Central memory CD4-positive, alpha-beta T cell (primary cell): ENCODE data around the gene CSMD2.
A peak's percentile ranks its signal among the peaks of the same experiment; 100 is the strongest.

Source experiments
- DNase-seq: peaks from one replicate; pipeline ENCODE4 v3.0.0; 2022

CSMD2 gene

DNA sequence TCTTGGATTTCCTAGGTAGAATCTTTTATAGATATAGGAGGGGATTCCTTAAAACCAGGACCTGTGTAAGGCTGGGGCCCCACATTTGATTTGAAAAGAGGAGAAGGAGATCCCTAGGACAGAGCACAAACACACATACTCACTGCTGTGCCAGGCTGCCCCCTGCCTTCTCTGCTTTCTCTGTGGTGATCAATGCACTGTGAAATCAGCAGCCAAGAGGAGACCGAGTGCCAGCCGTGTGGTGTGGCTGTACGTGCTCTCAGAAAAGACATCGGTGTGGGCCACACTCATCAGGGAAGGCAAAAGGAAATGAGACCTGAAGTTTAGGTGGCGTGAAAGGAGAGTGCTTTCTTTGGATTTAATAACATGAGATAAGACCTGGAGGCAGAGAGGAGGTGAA, 498.4 kb downstream of the CSMD2 start:
- DNase-seq = no peak

GRCh38 chr1:33661811-33662454, 503.1 kb downstream of the CSMD2 start:
- no peak for DNase-seq

GRCh38 chr1:33660956-33661355, 504.1 kb downstream of the CSMD2 start:
- no peak for DNase-seq

GRCh38 chr1:33660244-33660643, 504.8 kb downstream of the CSMD2 start:
- no peak for DNase-seq

GRCh38 chr1:33659641-33660040, 505.4 kb downstream of the CSMD2 start:
- no peak for DNase-seq

GRCh38 chr1:33657833-33658232, 507.2 kb downstream of the CSMD2 start:
- no peak for DNase-seq

GRCh38 chr1:33656467-33657005, 508.5 kb downstream of the CSMD2 start:
- DNase-seq = no peak

GRCh38 chr1:33655496-33655895, 509.5 kb downstream of the CSMD2 start:
- DNase-seq = no peak

DNA sequence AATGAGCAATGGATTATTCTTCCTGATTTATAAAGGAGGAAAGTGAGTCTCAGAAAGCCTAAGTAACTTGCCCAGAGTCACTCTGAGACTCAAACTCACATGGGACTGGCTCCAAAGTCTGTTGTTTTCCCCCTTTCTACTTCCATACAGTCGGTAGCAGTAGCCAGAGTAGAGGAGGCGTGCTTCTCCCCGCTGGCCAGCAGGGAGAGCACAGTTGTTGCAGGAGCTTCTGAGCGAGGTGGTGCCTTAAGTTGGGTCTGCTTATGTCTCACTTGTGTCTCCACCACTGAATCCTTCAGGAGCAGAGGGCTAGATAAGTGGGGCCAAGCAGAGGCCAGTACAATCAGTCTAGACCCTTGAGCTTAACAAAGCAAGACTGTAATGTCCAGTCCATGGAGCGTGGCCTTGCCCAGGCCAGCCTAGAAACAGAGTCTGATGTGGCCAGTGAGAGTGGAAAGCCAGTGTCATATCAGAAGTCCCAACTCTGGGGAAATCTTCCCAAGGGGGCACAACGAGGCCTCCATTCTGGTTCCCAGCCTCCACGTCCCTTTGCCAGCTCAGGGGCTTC, 510.7 kb downstream of the CSMD2 start:
- no peak for DNase-seq

DNA sequence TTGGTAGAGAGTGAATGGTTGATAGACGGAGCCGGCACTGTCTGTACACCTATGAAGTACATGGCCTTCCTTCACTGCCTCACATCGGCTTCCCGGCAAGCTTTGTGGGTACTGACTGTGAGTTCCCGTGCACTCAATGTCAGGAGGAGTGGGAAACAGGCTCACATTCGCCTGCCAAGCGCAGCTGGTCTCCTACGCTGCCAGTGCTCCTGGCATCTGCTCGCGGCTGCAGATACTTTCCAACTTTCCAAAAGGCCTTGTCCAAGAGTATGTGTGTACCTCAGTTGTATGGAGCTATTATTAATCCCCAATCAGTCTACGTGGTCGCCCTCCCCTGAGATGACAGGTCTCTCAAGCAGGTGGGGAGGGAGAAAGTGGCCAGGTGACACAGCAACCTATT, 511.8 kb downstream of the CSMD2 start:
- DNase-seq = no peak

GRCh38 chr1:33650708-33651107, 514.3 kb downstream of the CSMD2 start:
- no peak for DNase-seq

GRCh38 chr1:33649759-33650158, 515.3 kb downstream of the CSMD2 start:
- no peak for DNase-seq

GRCh38 chr1:33643216-33643615, 521.8 kb downstream of the CSMD2 start:
- DNase-seq = no peak

- DNase-seq = no peak
These were observed 523.8 kb downstream of the CSMD2 start for GRCh38 chr1:33641104-33641830.

DNA sequence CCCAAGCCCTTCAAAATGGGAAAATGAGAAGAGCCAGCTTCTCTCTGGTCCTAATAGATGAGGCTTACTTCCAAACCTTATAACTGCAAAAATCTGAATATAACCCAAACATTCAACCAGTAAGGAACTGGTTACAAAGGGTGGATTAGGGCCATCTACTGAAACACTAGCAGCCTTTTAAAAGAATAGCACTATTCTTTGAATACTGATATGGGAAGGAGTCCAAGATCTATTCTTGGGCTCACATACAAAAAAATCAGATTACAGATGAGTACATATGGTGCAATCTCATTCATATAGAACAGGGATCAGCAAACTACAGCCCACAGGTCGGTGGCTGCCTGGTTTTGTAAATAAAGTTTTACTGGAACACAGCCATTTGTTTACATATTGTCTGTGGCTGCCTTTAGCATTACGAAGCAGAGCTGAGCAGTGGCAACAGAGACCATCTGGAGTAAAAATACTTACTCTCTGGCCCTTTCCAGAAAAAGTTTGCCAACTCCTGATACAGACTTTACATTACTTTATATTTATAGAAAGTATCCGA, 524.8 kb downstream of the CSMD2 start:
- DNase-seq = no peak

GRCh38 chr1:33637846-33638440, 527.1 kb downstream of the CSMD2 start:
- DNase-seq = no peak

GRCh38 chr1:33636209-33636608, 528.8 kb downstream of the CSMD2 start:
- no peak for DNase-seq

DNA sequence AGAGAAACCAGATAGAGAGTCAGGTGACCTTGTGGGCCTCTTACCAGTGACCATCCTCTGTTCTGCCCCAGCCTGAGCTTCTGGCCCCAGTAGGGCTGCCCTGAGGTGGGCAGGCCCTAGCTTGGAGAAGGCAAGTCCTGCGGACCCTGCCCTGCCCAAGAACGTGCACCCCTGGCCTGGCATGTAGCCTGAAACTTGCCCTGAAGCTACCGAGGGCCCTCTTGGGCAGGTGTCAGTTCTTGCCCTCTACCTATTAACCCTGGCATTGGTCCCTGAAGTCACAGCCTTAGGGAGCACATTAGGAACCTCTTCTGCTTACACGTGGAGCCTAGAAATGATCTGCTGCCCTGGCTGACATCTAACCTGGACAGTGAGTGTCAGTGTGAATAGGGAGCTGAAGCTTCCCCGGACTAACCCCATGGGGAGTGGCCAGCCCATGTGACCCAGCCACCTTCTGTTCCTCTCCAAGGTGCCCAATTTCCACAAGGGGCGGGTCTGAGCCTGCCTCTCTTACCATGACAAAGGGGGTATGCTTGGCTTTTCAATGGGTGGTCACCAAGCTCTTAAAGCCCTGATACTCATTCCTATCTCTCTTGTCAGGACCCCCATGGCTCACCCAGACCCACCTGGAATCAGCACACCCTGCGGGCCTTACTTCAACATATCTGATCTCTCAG, 529.6 kb downstream of the CSMD2 start:
- DNase-seq = no peak

GRCh38 chr1:33634806-33635205, 530.2 kb downstream of the CSMD2 start:
- DNase-seq = no peak

DNA sequence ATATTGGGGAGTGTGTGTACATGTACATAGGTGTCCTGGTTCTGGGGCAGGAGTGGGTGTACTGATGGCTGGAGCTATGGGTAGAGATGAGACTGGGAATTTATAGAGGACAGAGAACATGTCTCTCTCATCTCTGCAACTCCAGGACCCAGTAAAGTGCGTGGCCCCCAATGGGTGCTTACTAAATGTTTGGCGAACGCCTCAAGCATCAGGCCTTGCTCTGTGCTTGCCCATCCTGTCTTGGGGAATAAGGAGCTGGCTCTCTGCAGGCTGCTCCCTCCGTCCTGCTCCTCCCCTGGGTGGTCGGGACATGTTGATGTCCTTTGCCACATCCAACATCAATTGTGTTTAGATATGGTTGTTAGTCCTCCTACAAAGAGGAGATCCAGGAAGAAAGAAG, 530.9 kb downstream of the CSMD2 start:
- DNase-seq = no peak

- peak; percentile 64 for DNase-seq
These were observed 531.8 kb downstream of the CSMD2 start for GRCh38 chr1:33633019-33633801.

GRCh38 chr1:33630686-33631085, 534.3 kb downstream of the CSMD2 start:
- no peak for DNase-seq
